ENCODE measurements around the gene PRKX. TPM values are rescaled to one million over a fixed set of nuclear protein-coding genes. Genes with fewer than 3 reads are reported as not detected.
A peak's percentile ranks its signal among the peaks of the same experiment; 100 is the strongest.
"Not testable (repeated sequence)": the region's sequence is repeated elsewhere in the genome, so short reads cannot be mapped to it uniquely, and the experiment has no call there.

PRKX gene
- total RNA-seq, 1 donor, result 14.7 TPM

- H3K4me3 ChIP-seq (ENCODE audit: low read depth, low read length), result peak overlapping the region; percentile 65
- no peak for DNase-seq (ENCODE audit: low read depth)
- no peak for TF ChIP-seq CTCF (IDR thresholded peaks at IDR 0.05; ENCODE audit: insufficient read depth, low read depth, low read length)
Measured at GRCh38 chrX:3712870-3713224, 602 bp downstream of the PRKX start.

- H3K4me3 ChIP-seq (ENCODE audit: low read depth, low read length), result peak overlapping the region; percentile 65
- TF ChIP-seq CTCF (IDR thresholded peaks at IDR 0.05; ENCODE audit: insufficient read depth, low read depth, low read length), result no peak
- DNase-seq (ENCODE audit: low read depth), result peak; percentile 40
Measured at GRCh38 chrX:3712051-3712869, 1.2 kb downstream of the PRKX start.

GRCh38 chrX:3711331-3711917, 2.0 kb downstream of the PRKX start:
- TF ChIP-seq CTCF (IDR thresholded peaks at IDR 0.05; ENCODE audit: insufficient read depth, low read depth, low read length), result no peak
- no peak for DNase-seq (ENCODE audit: low read depth)
- peak overlapping the region; percentile 65 for H3K4me3 ChIP-seq (ENCODE audit: low read depth, low read length)

- not testable (repeated sequence) for H3K4me3 ChIP-seq (ENCODE audit: low read depth, low read length); DNase-seq (ENCODE audit: low read depth)
Measured at GRCh38 chrX:3707673-3708274, 5.7 kb downstream of the PRKX start.

GRCh38 chrX:3706481-3706880, 7.0 kb downstream of the PRKX start:
- no peak for DNase-seq (ENCODE audit: low read depth)
- no peak overlapping the region for H3K4me3 ChIP-seq (ENCODE audit: low read depth, low read length)
- no peak for TF ChIP-seq CTCF (IDR thresholded peaks at IDR 0.05; ENCODE audit: insufficient read depth, low read depth, low read length)

GRCh38 chrX:3703251-3703650, 10.2 kb downstream of the PRKX start:
- not testable (repeated sequence) for DNase-seq (ENCODE audit: low read depth); H3K4me3 ChIP-seq (ENCODE audit: low read depth, low read length)

GRCh38 chrX:3702095-3702494, 11.4 kb downstream of the PRKX start:
- DNase-seq (ENCODE audit: low read depth); H3K4me3 ChIP-seq (ENCODE audit: low read depth, low read length): not testable (repeated sequence)

- H3K4me3 ChIP-seq (ENCODE audit: low read depth, low read length); DNase-seq (ENCODE audit: low read depth): not testable (repeated sequence)
Measured at GRCh38 chrX:3701445-3701928, 12.0 kb downstream of the PRKX start.

Data from fibroblast of villous mesenchyme (primary cell).